Measurements from ENCODE around the gene SFXN4. TPM values are rescaled to one million over a fixed set of nuclear protein-coding genes. Genes with fewer than 3 reads are reported as not detected.

Gene SFXN4
- total RNA-seq, 1 experiment from 2014 or later, result 21.9 TPM

DNA sequence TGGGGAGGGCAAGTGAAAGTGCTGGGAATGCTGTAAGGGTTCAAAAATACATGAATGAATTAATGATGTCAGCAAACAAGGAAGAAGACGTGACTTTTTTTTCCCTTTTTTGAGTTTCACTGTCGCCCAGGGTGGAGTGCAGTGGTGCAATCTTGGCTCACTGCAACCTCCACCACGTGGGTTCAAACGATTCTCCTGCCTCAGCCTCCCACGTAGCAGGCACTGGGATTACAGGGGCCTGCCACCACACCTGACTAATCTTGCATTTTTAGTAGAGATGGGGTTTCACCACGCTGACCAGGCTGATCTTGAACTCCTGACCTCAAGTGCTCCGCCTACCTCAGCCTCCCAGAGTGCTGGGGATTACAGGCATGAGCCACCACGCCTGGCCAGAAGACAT is 31.6 kb downstream of the SFXN4 start:
- H3K27ac Mint-ChIP-seq, result peak overlapping the region in 1 of 3 experiments; percentile 74; a peak in 1 of 7 replicates
- no peak overlapping the region for H3K18ac ChIP-seq (ENCODE audit: insufficient read length, low read depth, low read length)
- no peaks in the 10 kb centered on the region for H3K9me3 ChIP-seq (ENCODE audit: control insufficient read depth, low read depth, low read length)
- no peak overlapping the region for H2AFZ ChIP-seq (ENCODE audit: low read length)
- H2BK5ac ChIP-seq (ENCODE audit: insufficient read length, low read length), result no peak overlapping the region
- no peak overlapping the region for H4K8ac ChIP-seq (replicated peaks; ENCODE audit: insufficient read length, low read depth, low read length)
- no peak overlapping the region for H2BK20ac ChIP-seq (ENCODE audit: low read depth, low read length, poor library complexity, severe bottlenecking)
- H3K56ac ChIP-seq (ENCODE audit: insufficient read length, low read depth, low read length), result no peak overlapping the region
- H2AK5ac ChIP-seq (ENCODE audit: insufficient read length, low read length), result no peak overlapping the region
- H3K9me3 Mint-ChIP-seq, result no peaks in the 10 kb centered on the region
- H3K27ac ChIP-seq (ENCODE audit: insufficient read length, low read depth, low read length), result no peak overlapping the region
- H3K9ac ChIP-seq (ENCODE audit: extremely low read depth, insufficient read length, low read length), result no peak overlapping the region
- H3K79me2 ChIP-seq (ENCODE audit: insufficient read depth, low read length), result no peaks in the 10 kb centered on the region
- no peak overlapping the region for H3K23ac ChIP-seq (ENCODE audit: insufficient read length, low read depth, low read length)
- H2BK120ac ChIP-seq (ENCODE audit: low read depth, low read length, poor library complexity, severe bottlenecking), result no peak overlapping the region
- H4K20me1 ChIP-seq (ENCODE audit: control insufficient read depth, insufficient read depth, insufficient read length), result no peaks in the 10 kb centered on the region
- no CpG with 5 or more reads among the region's 8 CpGs for WGBS (ENCODE audit: extremely low coverage, insufficient read length, low lambda C conversion rate)
- no peak overlapping the region for H2BK15ac ChIP-seq (ENCODE audit: low read depth, low read length)
- H3K4me2 ChIP-seq (ENCODE audit: insufficient read depth, insufficient read length, low read length), result no peak overlapping the region
- H3K4me3 Mint-ChIP-seq, result no peak overlapping the region
- H3K14ac ChIP-seq (ENCODE audit: insufficient read depth, low read length), result no peak overlapping the region
- no peak overlapping the region for H3K4ac ChIP-seq (ENCODE audit: low read depth, low read length)
- H3T11ph ChIP-seq (ENCODE audit: low read length), result no peak overlapping the region
- H3K4me1 ChIP-seq (ENCODE audit: insufficient read depth, low read length), result no peaks in the 10 kb centered on the region
- no peaks in the 10 kb centered on the region for H3K4me1 Mint-ChIP-seq
- no peaks in the 10 kb centered on the region for H3K23me2 ChIP-seq (ENCODE audit: insufficient read length, low read depth, low read length, poor library complexity, severe bottlenecking)
- H3K79me1 ChIP-seq (ENCODE audit: insufficient read depth, low read depth, low read length, poor library complexity, severe bottlenecking), result no peaks in the 10 kb centered on the region
- DNase-seq, result no peak
- no peak overlapping the region for H4K5ac ChIP-seq (ENCODE audit: insufficient read length, low read depth, low read length)
- H3K36me3 Mint-ChIP-seq (ENCODE audit: insufficient read depth in 1 of 3, low read depth in 3 of 3), result peaks cover 32 to 60% (median 58%) of the 10 kb centered on the region in 3 experiments
- no peak overlapping the region for H2BK12ac ChIP-seq (ENCODE audit: insufficient read length, low read depth, low read length)
- TF ChIP-seq, protein P1, sequence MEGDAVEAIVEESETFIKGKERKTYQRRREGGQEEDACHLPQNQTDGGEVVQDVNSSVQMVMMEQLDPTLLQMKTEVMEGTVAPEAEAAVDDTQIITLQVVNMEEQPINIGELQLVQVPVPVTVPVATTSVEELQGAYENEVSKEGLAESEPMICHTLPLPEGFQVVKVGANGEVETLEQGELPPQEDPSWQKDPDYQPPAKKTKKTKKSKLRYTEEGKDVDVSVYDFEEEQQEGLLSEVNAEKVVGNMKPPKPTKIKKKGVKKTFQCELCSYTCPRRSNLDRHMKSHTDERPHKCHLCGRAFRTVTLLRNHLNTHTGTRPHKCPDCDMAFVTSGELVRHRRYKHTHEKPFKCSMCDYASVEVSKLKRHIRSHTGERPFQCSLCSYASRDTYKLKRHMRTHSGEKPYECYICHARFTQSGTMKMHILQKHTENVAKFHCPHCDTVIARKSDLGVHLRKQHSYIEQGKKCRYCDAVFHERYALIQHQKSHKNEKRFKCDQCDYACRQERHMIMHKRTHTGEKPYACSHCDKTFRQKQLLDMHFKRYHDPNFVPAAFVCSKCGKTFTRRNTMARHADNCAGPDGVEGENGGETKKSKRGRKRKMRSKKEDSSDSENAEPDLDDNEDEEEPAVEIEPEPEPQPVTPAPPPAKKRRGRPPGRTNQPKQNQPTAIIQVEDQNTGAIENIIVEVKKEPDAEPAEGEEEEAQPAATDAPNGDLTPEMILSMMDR (conservative IDR thresholded peaks at IDR 0.05), result no peak
- H3K27me3 Mint-ChIP-seq (ENCODE audit: low read depth), result no peaks in the 10 kb centered on the region
- H3K27me3 ChIP-seq (ENCODE audit: insufficient read depth, low read length), result no peaks in the 10 kb centered on the region
- no peak overlapping the region for H4K91ac ChIP-seq (ENCODE audit: insufficient read length, low read depth, low read length)

Data from H9 (cell line).